Measurements from ENCODE around the gene PREPL.
"Not testable (repeated sequence)": the region's sequence is repeated elsewhere in the genome, so short reads cannot be mapped to it uniquely, and the experiment has no call there.

Gene PREPL

DNA sequence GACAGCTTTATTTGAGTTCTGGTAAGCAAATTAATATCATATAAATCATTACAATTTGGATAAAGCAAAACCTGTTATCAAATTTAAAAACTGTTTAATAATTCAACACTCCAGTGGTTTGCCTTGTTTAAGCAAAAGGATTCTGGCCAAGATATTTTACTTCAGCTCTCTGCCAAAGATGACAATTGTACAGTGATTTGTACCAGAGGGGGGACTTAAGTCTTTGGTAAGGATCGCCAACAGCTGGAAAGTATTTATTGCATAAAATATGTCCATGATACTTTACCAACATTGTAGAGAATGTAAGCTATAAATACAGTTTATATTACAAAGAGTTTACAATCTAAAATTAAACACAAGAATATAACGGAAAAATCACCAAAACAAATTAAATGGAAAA is 13.8 kb downstream of the PREPL start:
- DNase-seq, result no peak

DNA sequence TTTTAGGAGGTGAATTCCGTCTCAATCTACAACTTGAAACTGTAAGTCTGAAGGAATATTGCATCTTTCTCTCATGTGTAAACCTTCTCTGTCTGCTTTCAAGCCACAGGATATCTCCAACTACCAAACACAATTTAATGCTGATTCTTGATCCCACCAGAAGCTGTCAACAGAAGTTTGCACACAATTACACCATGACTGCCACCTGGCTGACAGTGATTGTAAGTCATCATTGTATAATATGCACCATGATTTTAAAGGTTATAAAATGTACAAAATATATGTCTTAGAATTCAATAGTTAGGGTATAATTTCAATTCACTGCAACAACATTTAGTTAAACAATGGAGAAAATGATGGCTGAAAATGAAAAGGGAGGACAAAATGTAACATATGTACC is 18.4 kb downstream of the PREPL start:
- no peak for DNase-seq

DNA sequence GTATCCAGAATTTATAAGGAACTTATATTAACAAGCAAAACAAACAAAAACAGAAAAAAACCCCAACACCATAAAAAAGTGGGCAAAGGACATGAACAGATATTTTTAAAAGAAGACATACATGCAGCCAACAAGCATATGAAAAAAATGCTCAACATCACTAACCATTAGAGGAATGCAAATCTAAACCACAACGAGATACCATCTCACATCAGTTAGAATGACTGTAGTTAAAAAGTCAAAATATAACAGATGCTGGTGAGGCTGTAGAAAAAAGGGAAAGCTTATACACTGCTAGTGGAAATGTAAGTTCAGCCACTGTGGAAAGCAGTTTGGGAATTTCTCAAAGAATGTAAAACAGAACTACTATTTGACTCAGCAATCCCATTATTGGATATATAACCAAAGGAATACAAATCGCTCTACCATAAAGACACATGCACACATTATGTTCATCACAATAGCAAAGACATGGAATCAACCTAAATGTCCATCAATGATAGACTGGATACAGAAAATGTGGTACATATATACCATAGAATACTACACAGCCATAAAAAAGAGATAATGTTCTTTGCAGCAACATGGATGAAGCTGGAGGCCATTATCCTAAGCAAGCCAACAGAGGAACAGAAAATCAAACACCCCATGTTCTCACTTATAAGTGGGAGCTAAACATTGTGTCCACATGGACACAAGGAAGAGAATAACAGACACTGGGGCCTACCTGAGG is 25.3 kb downstream of the PREPL start:
- peak; percentile 44 for DNase-seq

DNA sequence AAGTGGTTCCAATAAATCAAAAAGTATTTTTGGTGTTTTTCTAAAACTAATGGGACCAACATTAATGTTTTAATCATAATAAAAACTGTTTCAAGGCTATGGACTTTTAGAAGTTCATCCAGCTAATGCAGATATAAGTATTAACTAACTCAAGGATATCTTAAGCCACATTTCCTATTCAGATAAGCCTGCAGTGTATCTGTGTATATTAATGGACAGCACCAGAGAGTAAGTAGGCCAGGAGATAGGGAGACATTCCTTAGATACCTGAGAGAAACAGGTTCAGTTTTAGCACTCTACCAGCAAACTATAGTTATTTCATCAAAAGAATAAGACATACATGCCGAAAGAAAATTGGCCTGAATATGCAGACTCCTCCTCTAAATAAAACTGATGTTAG is 27.3 kb downstream of the PREPL start:
- peak; percentile 52 for DNase-seq

DNA sequence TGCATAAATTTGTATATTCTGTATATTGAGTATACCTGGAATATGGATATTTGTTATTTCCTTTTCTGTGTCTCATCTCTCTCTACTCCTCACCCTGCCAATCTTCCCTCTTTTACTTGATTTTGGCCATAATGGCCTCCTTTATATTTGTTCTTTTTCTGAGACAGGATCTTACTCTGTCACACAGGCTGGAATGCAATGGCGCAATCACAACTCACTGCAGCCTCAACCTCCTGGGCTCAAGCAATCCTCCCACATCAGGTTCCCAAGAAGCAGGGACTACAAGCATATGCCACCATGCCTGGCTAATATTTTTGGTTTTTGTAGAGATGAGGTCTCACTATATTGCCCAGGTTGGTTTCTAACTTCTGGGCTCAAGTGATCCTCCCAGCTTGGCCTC is 30.5 kb downstream of the PREPL start:
- DNase-seq, result peak; percentile 32

DNA sequence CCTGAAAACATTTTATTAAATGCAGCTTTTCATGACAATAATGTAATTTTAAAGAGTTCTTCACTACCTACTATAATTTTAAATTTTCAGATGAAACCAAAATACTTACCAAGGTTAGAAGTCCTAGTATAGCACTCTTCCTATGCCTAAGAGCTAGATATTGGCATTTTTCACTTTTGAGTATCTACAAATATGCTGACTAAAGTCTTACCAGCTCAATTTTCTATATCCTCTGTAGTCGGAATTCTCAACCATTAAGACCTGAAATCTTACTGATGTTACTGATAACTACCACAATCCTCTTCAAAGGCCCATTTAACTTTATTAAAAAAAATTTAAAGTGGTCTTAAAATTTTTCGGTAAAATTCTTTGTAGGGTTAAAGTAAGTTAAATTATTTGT is 32.0 kb downstream of the PREPL start:
- no peak for DNase-seq

DNA sequence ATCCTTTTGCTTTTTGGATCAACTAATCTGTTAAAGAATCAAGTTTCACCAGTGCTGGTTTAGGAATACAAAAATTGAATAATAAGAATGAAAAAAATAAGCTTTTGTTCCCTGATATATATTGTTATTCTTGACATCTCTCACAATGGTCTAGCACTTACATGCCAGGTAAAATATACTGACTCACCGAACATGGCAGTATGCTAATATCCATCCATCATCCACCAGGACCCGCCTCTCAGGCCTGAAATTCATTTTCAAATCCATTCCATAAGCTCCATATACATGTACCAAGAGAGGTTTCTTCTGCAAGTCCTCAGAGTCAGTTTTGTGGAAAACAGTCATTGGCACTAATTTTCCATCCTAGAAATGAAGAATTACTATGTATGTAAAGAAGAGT is 32.5 kb downstream of the PREPL start:
- DNase-seq, result no peak

DNA sequence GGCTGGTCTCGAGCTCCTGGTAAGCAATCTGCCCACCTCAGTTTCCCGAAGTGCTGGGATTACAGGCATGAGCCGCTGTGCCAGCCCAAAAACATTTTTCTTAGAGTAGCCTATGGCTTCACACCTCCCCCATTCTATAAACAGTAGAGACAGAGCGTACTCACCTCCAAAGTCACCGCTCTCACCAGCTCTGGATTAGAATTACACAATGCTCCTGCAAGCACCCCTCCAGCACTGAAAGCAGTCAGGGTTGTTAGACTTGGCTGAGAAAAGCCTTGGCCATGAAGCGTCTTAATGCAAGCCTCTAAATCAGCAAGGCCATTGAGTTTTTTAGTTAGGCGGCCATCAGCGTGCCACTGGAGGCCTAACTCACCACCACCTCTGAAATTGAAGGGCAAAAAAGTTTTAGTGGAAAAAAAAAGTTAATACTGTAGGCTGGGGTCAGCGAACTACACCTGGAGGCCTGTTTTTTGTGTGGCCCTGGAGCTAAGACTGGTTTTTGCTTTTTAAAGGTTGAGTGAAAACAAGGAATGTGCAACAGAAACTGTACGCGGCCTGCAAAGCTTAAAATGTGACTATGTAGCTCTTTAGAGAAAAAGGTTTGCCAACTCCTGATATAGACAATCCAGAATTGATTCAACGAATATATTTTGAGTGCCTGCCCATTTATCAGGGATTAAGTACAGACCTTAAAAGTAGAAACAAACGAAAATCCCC is 34.6 kb downstream of the PREPL start:
- no peak for DNase-seq

DNA sequence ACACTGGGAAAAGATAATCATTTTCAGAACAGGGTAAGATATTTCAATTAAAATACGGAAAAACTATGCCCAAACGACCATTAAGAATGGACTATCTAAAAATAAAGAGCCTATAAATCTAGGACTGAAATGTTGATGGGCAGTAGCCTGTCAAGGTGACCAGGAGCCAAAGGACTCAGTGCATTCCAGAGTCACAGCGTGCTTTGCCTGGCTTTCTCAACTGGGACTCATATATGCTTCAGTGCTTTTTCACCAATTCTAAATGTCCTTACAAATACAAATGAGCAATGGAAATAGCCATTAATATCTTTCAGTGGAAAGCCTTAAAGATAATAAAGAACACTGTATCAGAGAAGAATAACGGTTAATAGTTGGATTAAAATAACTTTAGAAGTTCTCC is 35.4 kb downstream of the PREPL start:
- DNase-seq, result no peak

DNA sequence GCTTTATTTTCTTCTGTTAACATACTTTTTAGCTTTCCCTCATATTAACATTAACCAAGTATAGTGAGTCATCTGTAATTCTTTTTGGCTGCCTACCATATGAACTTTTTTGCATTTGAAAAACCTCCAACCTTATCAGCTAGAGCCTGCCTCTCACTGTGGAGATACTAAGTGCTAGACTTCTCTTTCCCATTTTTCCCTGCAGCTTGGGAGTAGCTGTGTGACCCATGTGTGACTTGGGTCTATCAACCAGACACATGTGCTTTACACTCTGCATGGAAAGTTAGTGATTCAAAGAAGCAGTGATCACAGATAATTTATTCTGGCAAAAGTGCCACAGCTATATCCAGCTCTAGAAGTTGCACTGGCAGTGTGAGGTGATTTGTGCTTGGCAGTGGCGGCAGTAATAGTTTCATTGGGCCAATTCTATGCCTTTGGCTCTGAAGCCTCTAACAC is 36.3 kb downstream of the PREPL start:
- DNase-seq, result peak; percentile 63

DNA sequence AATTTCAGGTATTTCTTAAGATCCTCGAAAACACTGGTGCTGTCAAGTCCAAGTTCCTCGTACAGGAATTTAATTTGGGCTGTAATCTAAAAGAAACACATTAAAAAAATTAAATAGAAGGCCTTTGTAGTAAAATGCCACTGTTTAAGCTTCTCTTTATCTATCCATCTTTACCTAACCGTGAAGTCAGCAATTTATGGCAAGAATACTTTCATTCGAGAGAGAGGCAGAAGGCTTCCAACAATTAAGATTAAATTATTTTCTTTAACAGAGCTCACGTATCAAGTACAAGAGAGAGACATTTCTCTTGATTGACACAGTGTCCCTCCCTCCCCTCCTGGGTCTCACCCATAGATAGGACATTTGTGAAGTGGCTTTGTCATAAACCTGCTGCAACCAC is 39.9 kb downstream of the PREPL start:
- DNase-seq, result no peak

DNA sequence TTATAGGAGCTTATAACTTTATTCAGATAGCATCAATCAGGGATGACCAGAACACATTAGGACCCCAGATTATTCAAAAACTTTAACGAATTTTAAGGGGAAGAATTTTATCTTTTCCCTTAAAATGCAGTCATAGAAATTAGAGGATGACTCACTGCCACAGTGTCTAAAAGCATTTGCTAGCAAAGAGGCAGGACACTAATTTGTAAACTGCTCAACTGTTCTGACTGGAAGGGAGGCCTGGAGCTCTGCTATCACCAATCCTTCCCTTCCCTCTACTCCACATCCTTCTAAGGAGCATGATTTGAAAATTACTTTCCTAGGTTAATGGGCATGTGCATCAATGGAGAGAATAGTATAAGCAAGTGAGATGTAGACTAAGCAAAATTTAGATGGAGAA is 40.5 kb downstream of the PREPL start:
- no peak for DNase-seq

DNA sequence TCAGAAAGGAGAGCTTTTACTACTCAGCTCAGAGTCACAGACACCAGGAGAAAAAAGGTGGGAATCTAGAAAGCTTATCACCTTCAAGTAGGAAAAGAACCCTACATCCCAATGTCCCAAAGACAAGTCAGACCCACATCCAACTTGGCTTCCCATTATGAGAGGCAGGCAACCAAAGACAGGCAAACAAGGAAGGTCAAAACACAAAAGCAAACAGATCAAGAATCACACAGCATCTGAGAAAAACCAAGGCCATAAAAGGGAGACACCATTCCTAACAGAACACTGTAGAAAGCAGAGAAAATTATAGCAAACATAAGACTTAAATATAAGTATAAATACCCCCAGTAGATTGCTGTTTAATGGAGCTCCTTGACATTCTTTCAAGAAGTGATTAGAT is 45.3 kb downstream of the PREPL start:
- no peak for DNase-seq

DNA sequence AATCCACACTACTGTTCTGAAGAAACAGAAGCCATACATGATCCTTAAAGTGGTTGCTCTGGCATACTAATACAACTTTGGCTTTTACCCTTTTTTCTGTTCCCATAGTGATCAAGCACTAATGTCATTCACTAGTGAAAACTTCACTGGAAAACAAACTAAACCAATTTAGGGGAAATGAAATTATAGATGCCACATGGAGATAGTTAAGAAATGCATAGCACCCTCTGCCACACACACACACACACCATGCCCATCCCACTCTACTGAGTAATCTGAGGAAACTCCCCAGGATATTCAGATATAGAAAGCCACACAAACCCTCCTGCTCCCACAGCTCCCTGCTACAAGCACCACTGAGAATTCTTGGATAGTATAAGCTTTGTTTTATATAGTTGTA is 46.9 kb downstream of the PREPL start:
- no peak for DNase-seq

DNA sequence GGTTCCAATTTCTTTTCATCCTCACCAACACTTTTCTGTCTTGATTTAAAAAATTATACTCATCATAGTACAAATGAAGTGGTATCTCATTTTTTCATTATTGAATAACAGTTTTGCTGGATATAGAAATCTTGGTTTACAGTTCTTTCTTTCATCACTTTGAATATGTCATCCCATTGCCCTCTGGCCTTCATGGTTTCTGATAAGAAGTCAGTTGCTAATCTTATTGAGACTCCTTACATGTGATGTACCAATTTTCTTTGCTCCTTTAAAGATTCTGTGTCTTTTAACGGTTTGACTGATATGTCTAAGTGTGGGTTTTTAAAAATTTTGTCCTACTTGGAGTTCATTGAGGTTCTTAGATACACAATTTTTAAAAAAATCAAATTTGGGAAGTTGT is 51.0 kb downstream of the PREPL start:
- no peak for DNase-seq

DNA sequence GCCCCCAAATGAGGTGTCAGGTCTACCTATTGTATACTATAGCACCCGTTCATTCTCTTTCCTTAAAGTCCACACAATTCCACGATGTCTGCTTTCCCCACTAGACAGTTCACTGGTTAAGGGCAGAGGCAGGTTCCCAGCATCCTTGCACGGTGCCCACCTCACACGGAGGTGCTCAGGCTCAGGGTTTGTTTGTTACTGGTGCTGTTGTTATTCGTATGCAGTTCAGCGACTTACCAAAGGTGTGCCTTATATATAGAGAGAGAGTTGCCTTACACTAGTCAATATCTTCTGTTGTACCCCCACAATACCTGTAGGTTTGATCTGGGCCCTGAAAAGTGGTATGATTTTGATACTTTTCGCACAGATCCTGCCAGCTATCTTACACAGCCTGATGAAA is 55.4 kb downstream of the PREPL start:
- DNase-seq, result no peak

DNA sequence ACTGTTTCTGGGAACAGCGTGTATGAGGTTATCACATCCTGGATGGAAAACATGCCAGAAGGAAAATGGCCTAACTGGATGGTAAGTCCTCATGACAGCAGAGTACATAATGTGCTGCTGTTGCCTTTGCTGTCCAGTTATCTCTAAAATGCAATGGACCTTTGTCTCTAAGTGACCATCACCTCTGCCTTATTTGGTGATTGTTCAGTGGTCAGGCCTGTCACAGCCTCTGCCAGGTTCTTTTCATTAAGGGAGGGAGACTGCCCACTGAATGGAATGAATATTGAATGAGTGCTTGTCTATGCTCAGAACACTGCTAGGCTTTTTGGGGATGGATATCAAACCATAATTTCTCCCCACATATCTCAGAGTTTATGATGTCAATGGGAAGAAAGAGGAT is 57.0 kb downstream of the PREPL start:
- no peak for DNase-seq

DNA sequence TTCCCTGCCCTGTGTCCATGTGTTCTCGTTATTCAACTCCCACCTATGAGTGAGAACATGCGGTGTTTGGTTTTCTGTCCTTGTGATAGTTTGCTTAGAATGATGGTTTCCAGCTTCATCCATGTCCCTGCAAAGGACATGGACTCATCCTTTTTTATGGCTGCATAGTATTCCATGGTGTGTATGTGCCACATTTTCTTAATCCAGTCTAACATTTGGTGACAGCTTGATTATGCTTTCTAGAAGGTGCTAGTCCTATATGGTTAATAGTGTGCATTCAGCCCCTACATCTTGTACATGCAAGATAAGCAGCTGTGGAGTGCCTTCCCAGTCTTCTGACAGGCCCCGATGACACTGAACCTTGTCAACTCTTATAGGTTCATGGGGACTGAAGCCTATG is 57.5 kb downstream of the PREPL start:
- not testable (repeated sequence) for DNase-seq

DNA sequence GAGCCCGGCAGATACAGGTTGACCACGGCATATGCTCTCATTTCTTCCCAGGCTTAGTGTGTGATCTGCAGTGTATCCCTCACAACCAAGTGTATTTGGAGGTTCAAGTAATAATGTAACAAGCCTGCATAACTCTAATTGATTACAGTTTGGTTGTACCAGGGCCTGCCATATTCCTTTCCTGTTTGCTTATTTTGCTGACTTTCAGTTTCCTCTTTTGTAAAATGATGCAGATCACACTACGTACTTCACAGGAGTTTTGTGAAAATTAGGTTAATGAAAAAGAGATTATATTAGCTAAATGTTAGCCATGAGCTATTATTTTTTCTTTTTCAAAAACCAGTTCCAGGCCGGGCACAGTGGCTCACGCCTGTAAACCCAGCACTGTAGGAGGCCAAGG is 60.2 kb downstream of the PREPL start:
- DNase-seq, result no peak

DNA sequence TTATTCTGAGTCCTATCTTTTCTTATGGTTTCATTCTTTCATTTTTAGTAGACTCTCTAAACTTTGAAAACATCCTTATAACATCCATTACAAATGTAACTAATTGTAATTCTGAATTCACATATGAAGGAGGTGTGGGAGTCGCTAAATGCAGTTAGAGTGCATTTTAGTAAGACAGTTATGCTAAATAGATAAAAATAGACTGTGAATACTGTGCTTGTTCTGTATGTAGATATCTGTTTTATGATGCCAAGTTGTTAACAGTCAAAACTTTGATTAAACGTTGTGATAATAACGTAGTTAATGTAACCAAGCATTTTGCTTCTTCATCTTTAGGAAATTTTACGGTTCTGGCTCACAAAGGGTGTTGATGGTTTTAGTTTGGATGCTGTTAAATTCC is 61.7 kb downstream of the PREPL start:
- DNase-seq, result no peak

DNA sequence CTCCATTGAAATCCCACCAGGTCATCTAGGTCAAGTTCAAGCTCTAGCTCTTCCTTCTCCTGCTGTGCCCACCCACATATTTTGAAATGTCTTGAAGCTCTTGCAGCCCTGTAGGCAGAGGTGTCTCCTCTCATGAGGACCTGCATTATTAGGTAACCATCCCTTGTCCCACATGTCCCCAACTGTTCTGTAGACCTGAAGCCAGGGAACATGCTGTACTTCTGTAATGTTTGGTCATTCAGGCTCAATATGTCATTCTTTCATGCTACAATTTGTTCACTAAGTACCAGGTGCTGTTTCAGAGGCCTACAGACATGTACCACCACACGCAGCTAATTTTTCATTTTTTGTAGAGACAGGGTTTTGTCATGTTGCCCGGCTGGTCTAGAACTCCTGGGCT is 63.9 kb downstream of the PREPL start:
- no peak for DNase-seq

DNA sequence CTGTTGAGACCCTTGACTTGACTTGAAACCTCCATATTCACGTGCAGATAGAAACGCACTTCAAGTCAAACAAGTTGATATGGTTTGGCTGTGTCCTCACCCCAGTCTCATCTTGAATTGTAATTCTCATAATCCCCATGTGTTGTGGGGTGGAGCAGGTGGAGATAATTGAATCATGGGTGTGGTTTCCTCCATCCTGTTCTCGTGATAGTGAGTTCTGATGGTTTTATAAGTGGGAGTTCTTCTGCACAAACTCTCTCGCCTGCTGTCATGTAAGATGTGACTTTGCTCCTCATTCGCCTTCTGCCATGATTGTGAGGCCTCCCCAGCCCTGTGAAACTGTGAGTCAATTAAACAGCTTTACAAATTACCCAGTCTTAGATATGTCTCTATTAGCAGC is 64.6 kb downstream of the PREPL start:
- no peak for DNase-seq

DNA sequence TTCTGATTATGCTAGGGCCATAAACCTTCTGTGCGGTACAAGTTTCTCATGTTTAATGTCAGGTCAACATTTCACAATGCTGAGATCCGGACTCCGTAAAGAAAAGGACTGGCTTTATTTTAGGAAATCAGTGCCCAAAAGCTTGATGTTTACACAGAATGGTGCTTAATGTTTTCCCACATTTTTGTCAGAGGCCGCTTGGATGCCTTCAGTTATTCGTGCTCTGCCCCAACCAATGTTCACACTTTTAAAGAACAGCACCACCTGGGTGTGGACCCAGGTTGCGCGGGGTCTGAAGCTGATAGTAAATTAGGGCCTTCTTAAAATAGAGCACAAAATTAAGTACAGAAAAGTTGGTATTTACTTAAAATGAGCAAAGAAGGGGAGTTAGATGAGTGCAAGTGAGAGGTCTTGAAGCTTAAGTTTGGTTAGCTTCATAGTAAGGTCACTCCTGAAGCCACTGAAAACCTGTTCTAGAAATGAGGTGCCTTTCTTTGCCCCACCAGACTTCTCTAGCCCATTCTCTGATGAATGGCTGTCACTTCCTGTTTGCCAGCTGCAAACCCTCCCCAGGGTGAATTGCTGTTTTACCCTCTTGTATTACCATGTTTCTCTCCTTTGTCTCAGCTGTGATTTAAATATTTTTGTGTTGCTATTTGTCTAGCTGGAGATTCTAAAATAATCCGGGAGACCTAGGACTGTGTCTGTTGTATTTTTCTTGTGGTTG is 65.5 kb downstream of the PREPL start:
- no peak for DNase-seq

DNA sequence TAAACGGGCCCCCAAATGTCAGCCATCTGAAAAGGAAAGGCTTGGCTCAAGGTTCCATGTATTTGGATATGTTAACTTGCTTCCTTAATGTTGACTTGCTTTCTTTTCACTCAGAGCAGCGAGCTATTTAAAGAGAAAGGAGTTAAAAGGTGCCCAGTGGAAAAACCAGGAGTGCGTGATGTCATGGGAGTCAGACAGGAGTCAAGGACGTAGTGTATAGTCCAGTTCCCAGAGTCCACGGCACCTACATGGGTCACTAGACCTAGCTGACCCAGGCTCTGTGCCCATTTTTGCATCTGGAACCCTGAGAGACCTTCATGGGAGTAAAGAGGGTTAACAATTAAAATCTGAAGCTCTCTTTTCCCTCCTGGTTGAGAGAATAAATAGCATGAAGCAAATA is 66.2 kb downstream of the PREPL start:
- DNase-seq, result no peak

Data from NCI-H226 (cell line).